Keratinocyte (primary cell): ENCODE results near the gene FAM237B. TPM values are rescaled to one million over a fixed set of nuclear protein-coding genes. Genes with fewer than 3 reads are reported as not detected.

Source experiments
- DNase-seq: peaks from one replicate; pipeline ENCODE4 v3.0.0-alpha.2; 2011; ENCODE audit warnings: low read depth, missing footprints, low spot score
- FAIRE-seq: peaks from 2 replicates; lab custom pipeline; 2011; peaks lifted over from hg19 to GRCh38; lab: Jason Lieb, UNC
- H2AFZ ChIP-seq: 2 replicates; pipeline ENCODE4 v1.6.0; 2012; ENCODE audit warnings: low read length, control low read depth, inconsistent platforms; ENCODE audit not compliant: control insufficient read depth
- H3K27ac ChIP-seq: 2 replicates; pipeline ENCODE4 v1.5.1; 2011; ENCODE audit warnings: low read length; ENCODE audit not compliant: control insufficient read depth, insufficient read depth
- H3K27me3 ChIP-seq: 3 replicates; pipeline ENCODE4 v1.6.0; 2011; ENCODE audit warnings: low read length; ENCODE audit not compliant: control insufficient read depth, insufficient read depth; ENCODE audit errors: extremely low read depth
- H3K36me3 ChIP-seq, 2 experiments: 2 replicates in 1 of 2; 3 replicates in 1 of 2; pipeline ENCODE4 v1.5.1; 2011; ENCODE audit warnings: low read length in 2 of 2, mild to moderate bottlenecking in 1 of 2; ENCODE audit not compliant: control insufficient read depth in 2 of 2, insufficient read depth in 2 of 2; ENCODE audit errors: extremely low read depth in 1 of 2
- H3K4me1 ChIP-seq: 3 replicates; pipeline ENCODE4 v1.5.1; 2011; ENCODE audit warnings: low read length; ENCODE audit not compliant: control insufficient read depth, insufficient read depth; ENCODE audit errors: extremely low read depth
- H3K4me2 ChIP-seq: 3 replicates; pipeline ENCODE4 v1.6.0; 2011; ENCODE audit warnings: low read depth, low read length; ENCODE audit not compliant: control insufficient read depth, insufficient read depth; ENCODE audit errors: extremely low read depth
- H3K4me3 ChIP-seq, 3 experiments: fragments of 200-600 bp in 1 of 3; sonication (generic) in 1 of 3; 2 replicates in 2 of 3; 3 replicates in 1 of 3; pipeline ENCODE4 v1.5.1; 2011 to 2016; ENCODE audit warnings: low read length in 3 of 3, mild to moderate bottlenecking in 3 of 3, control low read depth in 2 of 3, inconsistent platforms in 1 of 3, low read depth in 1 of 3, mixed read lengths in 1 of 3, mixed run types in 1 of 3, moderate library complexity in 1 of 3; ENCODE audit not compliant: control insufficient read depth in 2 of 3, insufficient read depth in 2 of 3; ENCODE audit errors: extremely low read depth in 1 of 3
- H3K79me2 ChIP-seq: 2 replicates; pipeline ENCODE4 v1.6.0; 2012; ENCODE audit warnings: low read length; ENCODE audit not compliant: control insufficient read depth, insufficient read depth
- H3K9ac ChIP-seq: 3 replicates; pipeline ENCODE4 v1.6.0; 2011; ENCODE audit warnings: low read length; ENCODE audit not compliant: control insufficient read depth, insufficient read depth; ENCODE audit errors: extremely low read depth
- H3K9me1 ChIP-seq: 3 replicates; pipeline ENCODE4 v1.6.0; 2011; ENCODE audit warnings: low read length; ENCODE audit not compliant: control insufficient read depth, insufficient read depth; ENCODE audit errors: extremely low read depth
- H3K9me3 ChIP-seq: 2 replicates; pipeline ENCODE4 v1.5.1; 2012; ENCODE audit warnings: low read depth, low read length; ENCODE audit not compliant: control insufficient read depth
- H4K20me1 ChIP-seq: 3 replicates; pipeline ENCODE4 v1.6.0; 2011; ENCODE audit warnings: low read length; ENCODE audit not compliant: control insufficient read depth, insufficient read depth; ENCODE audit errors: extremely low read depth
- CTCF ChIP-seq, 3 experiments: IDR thresholded peaks in 1 of 3; conservative IDR thresholded peaks in 1 of 3; optimal IDR thresholded peaks in 1 of 3; 2 replicates in 2 of 3; 3 replicates in 1 of 3; pipeline versions ENCODE3 to v1.5.1; 2011; ENCODE audit warnings: low read length in 3 of 3, mild to moderate bottlenecking in 3 of 3, moderate library complexity in 2 of 3, control low read depth in 1 of 3, inconsistent platforms in 1 of 3; ENCODE audit not compliant: insufficient read depth in 2 of 3; ENCODE audit errors: extremely low read depth in 1 of 3
- EZH2 ChIP-seq: IDR thresholded peaks from one replicate; pipeline ENCODE4 v1.6.1; 2012; ENCODE audit warnings: inconsistent platforms, mild to moderate bottlenecking, low read length, moderate library complexity
- dilution Hi-C: fragments of 300-500 bp; cut with MboI; formaldehyde crosslinking; loops from one replicate; pipeline ENCODE4 v1.7.0; 2020; ENCODE audit warnings: low sequenced_read_pairs; ENCODE audit not compliant: extremely low pct_ligation_motif_present
- polyA plus RNA-seq, 5 experiments: library from polyadenylated mRNA; depleted of rRNA in 3 of 5; stranded (reverse) in 3 of 5; stranded (forward) in 1 of 5; unstranded in 1 of 5; fragments of >200 nt; gene quantifications; 1 replicate in 1 of 5; 2 replicates in 3 of 5; 3 replicates in 1 of 5; pipeline versions ENCODE4 v1.2.1 to v1.2.3, GENCODE V29; 2011 to 2012; ENCODE audit warnings: missing spikeins in 2 of 5, low read depth in 1 of 5, low replicate concordance in 1 of 5

Gene FAM237B
- polyA plus RNA-seq, 1 donor (not counting 4 experiments of a cell fraction or from before 2014, with no cell fraction given): not detected

- Histone ChIP-seq H3K9me3 (no peaks in the 10 kb centered on the region), H3K79me2 (no peaks in the 10 kb centered on the region), H3K9me1 (no peaks in the 10 kb centered on the region), H2AFZ (no peak overlapping the region), H3K27me3 (no peaks in the 10 kb centered on the region), H3K4me3 (no peak overlapping the region), H3K4me2 (no peak overlapping the region), H3K4me1 (no peaks in the 10 kb centered on the region), H3K27ac (no peak overlapping the region), H4K20me1 (no peaks in the 10 kb centered on the region), H3K9ac (no peak overlapping the region), H3K36me3 (no peaks in the 10 kb centered on the region)
- DNase-seq: no peak
- FAIRE-seq: no peak
- no peak for TF ChIP-seq EZH2
- dilution Hi-C loops: no loop called here
Measured at GRCh38 chr7:90309872-90310271, 11.2 kb downstream of the FAM237B start.

GRCh38 chr7:90303241-90303640, 17.9 kb downstream of the FAM237B start:
- H3K4me2 ChIP-seq: no peak overlapping the region
- H3K9me3 ChIP-seq: no peaks in the 10 kb centered on the region
- no peak overlapping the region for H2AFZ ChIP-seq
- FAIRE-seq (no peak), DNase-seq (no peak)
- no peaks in the 10 kb centered on the region for H3K27me3 ChIP-seq
- dilution Hi-C loops: no loop called here
- H3K79me2 ChIP-seq: no peaks in the 10 kb centered on the region
- no peaks in the 10 kb centered on the region for H3K9me1 ChIP-seq
- no peaks in the 10 kb centered on the region for H3K4me1 ChIP-seq
- H3K9ac ChIP-seq: no peak overlapping the region
- TF ChIP-seq CTCF (optimal IDR thresholded peaks at IDR 0.05 in 1 of 3, IDR thresholded peaks at IDR 0.05 in 1 of 3, conservative IDR thresholded peaks at IDR 0.05 in 1 of 3; ENCODE audit: extremely low read depth in 1 of 3, insufficient read depth in 2 of 3, low read length in 3 of 3) (no peak), EZH2 (no peak)
- H3K27ac ChIP-seq: no peak overlapping the region
- H3K4me3 ChIP-seq: no peak overlapping the region
- H3K36me3 ChIP-seq: no peaks in the 10 kb centered on the region
- no peaks in the 10 kb centered on the region for H4K20me1 ChIP-seq
